ENCODE data around the gene ASMTL.
"Not testable (repeated sequence)": the region's sequence is repeated elsewhere in the genome, so short reads cannot be mapped to it uniquely, and the experiment has no call there.

Gene ASMTL

DNA sequence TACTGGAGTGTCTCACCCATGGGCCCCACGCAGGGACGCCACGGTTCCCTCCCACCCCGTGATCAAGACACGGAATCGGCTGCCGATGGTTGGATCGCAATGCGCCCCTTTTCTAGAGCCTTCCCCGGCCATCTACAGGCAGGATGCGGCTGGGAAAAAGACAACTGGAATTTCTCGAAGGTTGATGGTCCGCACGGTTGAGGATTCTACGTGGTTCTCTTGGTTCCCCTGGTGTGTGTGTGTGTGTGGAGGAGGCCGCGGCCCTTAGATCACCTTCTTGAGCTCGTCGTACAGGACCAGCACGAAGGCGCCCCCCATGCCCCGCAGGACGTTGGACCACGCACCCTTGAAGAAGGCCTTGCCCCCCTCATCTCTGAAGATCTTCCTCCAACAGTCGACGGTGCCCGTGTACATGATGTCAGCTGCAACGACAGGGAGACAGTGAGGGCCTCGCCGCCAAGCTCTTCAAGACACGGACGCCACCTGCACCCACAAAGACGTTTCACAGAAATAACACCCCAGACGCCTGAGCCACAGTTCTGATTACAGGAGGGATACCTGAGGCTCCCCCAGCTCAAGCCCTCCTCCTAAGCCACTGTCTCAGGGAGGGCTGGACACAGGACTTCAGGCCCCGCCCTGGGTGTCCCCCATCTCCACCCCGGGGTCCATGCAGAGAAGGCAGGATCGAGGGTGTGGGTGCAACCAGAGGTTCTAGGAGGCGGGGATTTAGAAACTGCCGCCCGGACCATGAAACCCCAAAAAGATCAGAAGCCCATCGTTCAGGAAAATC is 66.2 kb downstream of the ASMTL start:
- no peak for DNase-seq

DNA sequence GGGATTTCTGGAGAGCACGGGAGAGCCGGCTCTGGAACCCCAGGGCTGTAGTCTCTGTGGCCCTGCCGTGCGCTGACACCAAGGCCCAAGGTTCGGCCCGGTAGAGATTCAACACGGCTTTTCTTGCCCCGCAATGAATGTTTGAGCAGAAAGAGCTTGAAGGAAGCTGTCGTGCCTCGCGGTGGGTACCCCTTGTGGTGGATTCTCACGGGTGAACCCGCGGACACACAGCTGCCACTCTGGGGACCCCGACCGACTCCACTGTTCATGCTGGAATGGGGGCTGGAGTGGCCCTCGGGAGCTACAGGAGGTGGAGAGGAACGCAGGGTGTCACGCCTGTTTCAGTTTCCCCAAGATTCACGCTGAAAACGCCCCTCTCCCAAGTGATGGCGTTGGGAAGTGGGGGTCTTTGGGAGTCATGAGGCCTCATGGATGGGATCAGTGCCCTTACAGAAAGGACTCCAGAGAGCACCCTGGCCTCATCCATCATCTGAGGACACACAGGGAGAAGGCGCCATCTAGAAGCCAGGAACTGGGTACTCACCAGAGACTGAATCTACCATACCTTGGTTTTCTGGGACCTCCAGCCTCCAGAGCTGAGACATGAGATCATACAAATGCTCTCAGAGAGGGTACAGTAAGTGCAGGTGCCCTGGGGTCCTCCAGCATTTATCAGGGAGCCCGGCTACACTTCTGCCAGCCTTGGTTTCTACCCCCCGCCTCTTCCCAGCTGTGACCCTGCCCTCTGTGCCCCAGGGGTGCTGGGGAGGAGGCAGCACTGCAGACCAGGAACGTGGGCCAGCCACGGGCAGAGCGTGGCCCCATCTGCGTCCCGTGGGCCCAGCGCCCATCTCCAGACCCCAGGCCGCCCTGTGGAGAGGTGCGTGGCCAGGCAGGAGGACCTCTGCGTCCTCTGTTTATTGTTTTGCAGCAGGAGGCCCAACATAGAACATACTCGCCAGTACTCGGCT is 67.2 kb downstream of the ASMTL start:
- DNase-seq = no peak

DNA sequence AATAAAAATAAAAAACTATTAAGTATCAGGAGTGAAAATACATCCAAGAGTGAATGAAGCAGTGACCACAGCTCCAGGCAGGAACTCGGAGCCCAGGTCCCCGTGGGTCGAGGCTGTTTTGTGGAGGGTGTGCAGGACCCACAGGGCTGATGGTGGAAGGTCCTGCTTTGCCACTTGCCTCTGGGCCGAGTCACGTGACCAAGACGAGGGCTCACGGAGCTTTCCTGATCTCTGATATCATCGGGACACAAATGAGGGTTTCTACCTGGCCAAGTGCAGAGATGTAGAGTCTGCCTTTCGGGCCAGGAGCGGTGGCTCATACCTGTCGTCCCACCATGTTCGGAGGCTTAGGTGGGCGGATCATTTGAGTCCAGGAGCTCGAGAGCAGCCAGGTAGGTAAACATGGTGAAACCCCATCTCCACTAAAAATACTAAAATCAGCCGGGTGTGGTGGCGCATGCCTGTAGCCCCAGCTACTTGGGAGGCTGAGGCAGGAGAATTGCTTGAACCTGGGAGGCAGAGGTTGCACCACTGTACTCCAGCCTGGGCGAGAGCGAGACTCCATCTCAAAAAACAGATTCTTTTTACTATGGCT is 68.0 kb downstream of the ASMTL start:
- no peak for DNase-seq

GRCh38 chrX:1380672-1381233 is 72.0 kb downstream of the ASMTL start:
- no peak for DNase-seq

DNA sequence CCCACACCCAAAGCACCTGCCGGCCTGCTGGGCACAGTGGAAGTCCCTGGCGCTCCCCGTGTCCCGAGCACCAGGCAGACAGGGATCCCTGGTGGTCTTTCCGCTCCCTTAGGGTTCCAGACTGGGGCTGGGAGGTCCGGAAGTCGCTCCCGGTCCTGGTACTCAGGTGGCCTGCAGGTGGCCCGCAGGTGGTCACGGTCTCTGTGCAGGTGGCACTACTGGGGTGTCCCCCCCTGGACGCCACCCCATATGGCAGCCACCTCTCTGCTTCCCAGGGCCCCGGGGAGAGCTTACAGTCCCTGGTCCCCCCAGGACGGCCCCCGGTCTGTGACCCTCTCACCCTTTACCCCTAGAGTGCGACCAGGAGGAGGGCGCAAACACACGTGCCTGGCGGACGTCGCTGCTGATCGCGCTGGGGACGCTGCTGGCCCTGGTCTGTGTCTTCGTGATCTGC is 74.4 kb downstream of the ASMTL start:
- DNase-seq = no peak

DNA sequence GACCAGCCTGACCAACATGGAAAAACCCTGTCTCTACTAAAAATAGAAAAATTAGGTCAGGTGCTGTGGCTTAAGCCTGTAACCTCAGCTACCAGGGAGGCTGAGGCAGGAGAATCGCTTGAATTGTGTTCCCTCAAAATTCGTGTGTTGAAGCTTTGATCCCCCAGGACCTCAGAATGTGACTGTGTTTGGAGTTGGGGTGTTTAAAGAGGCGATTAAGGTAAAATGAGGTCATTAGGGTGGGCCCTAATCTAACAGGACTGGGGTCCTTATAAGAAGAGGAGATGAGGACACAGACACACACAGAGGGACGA is 84.4 kb downstream of the ASMTL start:
- DNase-seq = no peak

GRCh38 chrX:1366363-1366762 is 86.3 kb downstream of the ASMTL start:
- DNase-seq = not testable (repeated sequence)

DNA sequence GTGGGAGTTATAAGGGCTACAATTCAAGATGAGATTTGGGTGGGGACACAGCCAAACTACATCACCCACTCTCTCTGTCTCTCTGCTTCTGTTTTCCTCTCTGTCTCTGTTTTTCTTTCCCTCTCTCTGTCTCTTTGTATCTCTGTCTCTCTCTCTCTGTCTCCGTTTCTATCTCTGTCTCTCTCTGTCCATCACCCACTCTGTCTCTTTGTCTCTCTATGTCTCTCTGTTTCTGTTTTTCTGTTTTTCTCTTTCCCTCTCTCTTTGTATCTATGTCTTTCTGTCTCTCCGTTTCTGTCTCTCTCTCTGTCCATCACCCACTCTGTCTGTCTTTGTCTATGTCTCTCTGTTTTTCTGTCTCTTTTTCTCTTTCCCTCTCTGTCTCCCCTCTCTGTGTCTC is 90.8 kb downstream of the ASMTL start:
- no peak for DNase-seq

- DNase-seq = no peak
These were observed 91.4 kb downstream of the ASMTL start for GRCh38 chrX:1361275-1361674.

- DNase-seq = no peak
These were observed 92.5 kb downstream of the ASMTL start for GRCh38 chrX:1360171-1360570.

- no peak for DNase-seq
These were observed 93.2 kb downstream of the ASMTL start for GRCh38 chrX:1359477-1359873.

DNA sequence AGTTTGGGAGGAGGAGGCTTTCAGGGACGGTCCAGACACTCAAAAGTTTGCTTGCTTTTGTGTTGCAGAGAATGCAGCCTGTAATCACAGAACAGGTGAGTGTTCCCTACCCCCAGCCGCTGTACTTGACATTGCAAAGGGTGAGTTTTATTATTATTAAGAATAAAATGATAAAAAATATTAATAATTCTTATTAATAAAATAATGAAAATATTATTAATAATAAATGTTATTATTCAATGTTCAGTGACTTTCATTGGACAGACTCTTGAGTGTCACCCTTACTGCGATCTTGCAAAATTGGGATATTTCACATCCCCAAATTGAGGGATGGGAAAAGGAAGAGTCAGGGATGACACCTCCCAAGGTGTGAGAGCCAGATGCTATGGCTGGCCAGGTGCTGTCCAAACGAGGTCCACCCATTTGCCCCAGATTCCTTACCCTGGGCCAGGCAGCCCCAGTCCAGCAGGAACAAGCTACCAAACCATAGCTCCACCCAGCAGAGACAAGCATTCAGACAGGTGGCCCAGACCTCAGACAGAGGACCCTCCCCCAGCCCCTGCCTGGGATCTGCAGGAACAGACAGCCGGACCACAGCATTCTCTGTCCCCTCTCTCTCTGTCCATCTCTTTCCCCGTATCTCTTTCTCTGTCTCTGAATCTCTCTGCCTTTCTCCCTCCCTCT is 93.8 kb downstream of the ASMTL start:
- no peak for DNase-seq

DNA sequence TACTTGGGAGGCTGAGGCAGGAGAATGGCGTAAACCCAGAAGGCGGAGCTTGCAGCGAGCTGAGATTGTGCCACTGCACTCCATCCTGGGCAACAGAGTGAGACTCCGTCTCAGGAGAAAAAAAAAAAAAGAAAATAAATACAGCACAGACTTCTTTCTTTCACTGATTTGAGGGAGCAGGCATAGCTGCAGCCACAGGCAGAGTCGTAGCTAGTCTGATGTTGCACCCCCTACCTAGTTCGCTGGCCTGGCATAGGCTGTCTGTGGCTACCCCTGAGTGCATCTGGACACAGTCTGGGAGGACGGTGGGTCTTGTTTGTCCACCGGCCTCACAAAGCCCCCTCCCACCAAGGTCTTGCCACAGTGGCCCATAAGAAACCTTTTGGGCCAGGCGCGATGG is 94.7 kb downstream of the ASMTL start:
- DNase-seq = no peak

DNA sequence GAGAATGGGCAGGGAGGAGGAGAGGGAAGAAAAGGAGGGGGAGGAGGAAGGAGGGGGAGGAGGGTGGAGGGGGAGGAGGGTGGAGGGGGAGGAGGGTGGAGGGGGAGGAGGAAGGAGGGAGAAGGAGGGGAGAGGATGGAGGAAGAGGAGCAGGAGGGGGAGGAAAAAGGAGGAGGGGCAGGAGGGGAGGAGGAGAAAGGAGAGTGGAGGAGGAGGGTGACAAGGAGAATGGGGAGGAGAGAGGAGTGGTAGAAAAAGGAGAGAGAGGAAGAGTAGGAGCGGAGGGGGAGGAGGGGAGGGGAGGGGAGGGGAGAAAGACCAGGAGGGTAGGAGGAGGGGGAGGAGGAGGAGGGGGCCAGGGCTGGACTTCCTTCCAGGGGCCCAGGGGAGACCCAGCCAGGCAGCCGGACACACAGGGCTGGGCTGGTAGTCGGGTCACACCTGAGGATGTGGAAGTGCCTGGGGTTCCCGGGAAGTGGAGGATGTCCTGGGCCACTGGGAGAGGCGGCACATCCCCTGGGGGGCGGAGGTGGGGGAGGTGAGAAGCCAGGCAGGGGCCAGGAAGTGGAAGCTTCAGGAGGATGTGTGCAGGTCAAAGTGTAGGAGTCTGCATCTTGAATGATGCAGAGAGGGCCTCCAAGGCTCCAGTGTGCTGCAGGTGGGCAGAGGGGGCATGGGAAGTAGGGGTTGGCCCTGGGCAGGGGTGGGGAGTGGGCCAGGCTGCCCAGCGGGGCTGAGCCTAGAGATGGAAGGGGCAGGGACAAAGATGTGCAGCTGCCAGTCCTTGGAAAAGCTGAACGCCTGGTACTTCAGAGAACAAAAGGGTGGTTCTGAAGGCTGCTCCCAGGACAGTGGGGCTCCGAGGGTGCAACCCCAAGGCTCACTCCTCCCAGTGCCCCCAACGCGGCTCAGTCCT is 97.3 kb downstream of the ASMTL start:
- no peak for DNase-seq

GRCh38 chrX:1354036-1355019 is 98.4 kb downstream of the ASMTL start:
- DNase-seq = no peak
